Common myeloid progenitor, CD34-positive (primary cell): ENCODE measurements around the gene ZNF366.

ENCODE experiments used
- CTCF ChIA-PET: fragments of 350-600 bp; sonication (Branson Sonifier 250); formaldehyde crosslinking; loops from one replicate; lab custom pipeline; 2021; ENCODE audit warnings: antibody characterized with exemption; lab: Charles Lee
- POLR2A ChIA-PET: fragments of 350-600 bp; sonication (Branson Sonifier 250); formaldehyde crosslinking; loops from one replicate; lab custom pipeline; 2021; ENCODE audit warnings: antibody characterized with exemption; lab: Charles Lee
- DNase-seq, 3 donors: peaks; one replicate each; pipeline versions ENCODE4 v3.0.0 to v3.0.0-alpha.2; 2013
- H3K27ac ChIP-seq, 2 experiments: 1 replicate in 1 of 2; 2 replicates in 1 of 2; pipeline ENCODE4 v1.7.0; 2013; ENCODE audit warnings: inconsistent platforms in 2 of 2, low read length in 2 of 2, mild to moderate bottlenecking in 2 of 2, low read depth in 1 of 2, moderate library complexity in 1 of 2; ENCODE audit not compliant: severe bottlenecking in 2 of 2, insufficient read depth in 1 of 2, poor library complexity in 1 of 2
- H3K27me3 ChIP-seq, 5 experiments: replicated peaks in 2 of 5; 1 replicate in 3 of 5; 2 replicates in 2 of 5; pipeline versions ENCODE4 v1.6.1 to v1.7.0; 2013; ENCODE audit warnings: low read length in 4 of 5, mild to moderate bottlenecking in 2 of 5, moderate library complexity in 2 of 5, inconsistent platforms in 1 of 5; ENCODE audit not compliant: insufficient read depth in 5 of 5, control insufficient read depth in 4 of 5
- H3K36me3 ChIP-seq, 4 experiments: 1 replicate in 2 of 4; 2 replicates in 2 of 4; pipeline versions ENCODE4 v1.6.1 to v1.7.0; 2013; ENCODE audit warnings: low read length in 3 of 4, control low read depth in 1 of 4, mild to moderate bottlenecking in 1 of 4; ENCODE audit not compliant: control insufficient read depth in 4 of 4, insufficient read depth in 4 of 4
- H3K4me1 ChIP-seq, 4 experiments: 1 replicate in 3 of 4; 2 replicates in 1 of 4; pipeline versions ENCODE4 v1.6.1 to v1.7.1; 2013; ENCODE audit warnings: low read length in 3 of 4, mild to moderate bottlenecking in 3 of 4, control low read depth in 1 of 4, inconsistent platforms in 1 of 4, moderate library complexity in 1 of 4; ENCODE audit not compliant: control insufficient read depth in 4 of 4, insufficient read depth in 4 of 4; ENCODE audit errors: control extremely low read depth in 1 of 4
- H3K4me3 ChIP-seq, 7 experiments: 1 replicate in 4 of 7; 2 replicates in 3 of 7; pipeline versions ENCODE4 v1.5.1 to v1.7.0; 2013; ENCODE audit warnings: mild to moderate bottlenecking in 7 of 7, low read length in 6 of 7, moderate library complexity in 6 of 7, inconsistent platforms in 2 of 7, low read depth in 2 of 7, control low read depth in 1 of 7; ENCODE audit not compliant: insufficient read depth in 4 of 7, control insufficient read depth in 1 of 7; ENCODE audit errors: extremely low read depth in 1 of 7
- H3K9me3 ChIP-seq, 5 experiments: 1 replicate in 4 of 5; 2 replicates in 1 of 5; pipeline versions ENCODE4 v1.6.1 to v1.7.1; 2013; ENCODE audit warnings: low read length in 4 of 5, mild to moderate bottlenecking in 2 of 5, inconsistent platforms in 1 of 5, low read depth in 1 of 5, moderate library complexity in 1 of 5; ENCODE audit not compliant: control insufficient read depth in 4 of 5, insufficient read depth in 2 of 5; ENCODE audit errors: control extremely low read depth in 1 of 5
- WGBS: methylation state at CpG from one replicate; pipeline ENCODE4 v1.1.5; 2013; ENCODE audit not compliant: insufficient coverage; 5-methylcytosine and 5-hydroxymethylcytosine counted together

ZNF366 gene

DNA sequence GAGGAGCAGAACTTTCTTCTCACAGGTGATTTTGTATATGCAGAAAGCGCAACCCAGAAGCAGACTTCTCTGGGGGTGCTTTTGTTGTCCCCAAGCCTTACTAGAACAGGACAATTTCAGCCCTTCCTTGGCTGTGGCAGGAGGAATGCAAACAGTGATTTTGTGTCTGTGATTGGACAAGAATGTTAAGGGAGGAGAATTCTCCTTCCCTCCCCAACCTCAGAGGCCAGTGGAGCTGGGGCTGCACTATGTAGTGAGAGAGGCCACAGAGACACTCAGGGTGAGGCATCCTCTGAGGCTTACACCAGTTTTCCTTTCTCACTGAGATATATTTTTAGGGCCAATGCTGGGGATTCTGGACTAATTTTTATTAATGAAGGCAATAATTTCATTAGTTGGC lies 58.8 kb downstream of the ZNF366 start:
- peaks cover 0 to 10% (median 9%) of the 10 kb centered on the region in 4 experiments for H3K4me1 ChIP-seq
- no peaks in the 10 kb centered on the region for H3K9me3 ChIP-seq
- no peaks in the 10 kb centered on the region for H3K27me3 ChIP-seq
- 29% methylated on average over 1 of the region's 1 CpG for WGBS
- DNase-seq: no peak
- no peak overlapping the region for H3K27ac ChIP-seq
- ChIA-PET POLR2A (no interaction called here), CTCF (interaction anchor here (1.6 kb wide), 1 partner anchor 40 kb away, joined by 3 read pairs; no protein-coding TSS in a partner anchor)
- H3K36me3 ChIP-seq: no peaks in the 10 kb centered on the region
- H3K4me3 ChIP-seq: no peak overlapping the region

DNA sequence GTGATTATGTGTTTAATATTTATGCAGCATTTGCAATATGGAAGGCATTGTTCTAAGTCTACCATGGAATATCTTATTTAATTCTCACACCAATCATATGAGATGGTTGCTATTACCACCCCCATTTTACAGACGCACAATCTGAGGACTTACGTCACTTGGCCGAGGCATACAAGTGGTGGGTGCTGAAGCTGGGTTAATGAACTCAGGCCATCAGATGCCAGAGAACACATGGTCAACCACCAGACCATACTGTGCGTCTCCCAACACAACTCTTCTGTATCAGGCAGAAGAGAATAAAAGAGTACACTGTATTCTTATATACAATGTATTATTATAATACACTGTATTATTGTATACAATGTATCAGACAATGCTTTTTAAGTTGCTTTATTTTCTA lies 59.5 kb downstream of the ZNF366 start:
- 94% methylated on average over 3 of the region's 4 CpGs for WGBS
- ChIA-PET POLR2A (no interaction called here), CTCF (interaction anchor here (0.6 kb wide), 1 partner anchor 75 kb away, joined by 3 read pairs; no protein-coding TSS in a partner anchor)

DNA sequence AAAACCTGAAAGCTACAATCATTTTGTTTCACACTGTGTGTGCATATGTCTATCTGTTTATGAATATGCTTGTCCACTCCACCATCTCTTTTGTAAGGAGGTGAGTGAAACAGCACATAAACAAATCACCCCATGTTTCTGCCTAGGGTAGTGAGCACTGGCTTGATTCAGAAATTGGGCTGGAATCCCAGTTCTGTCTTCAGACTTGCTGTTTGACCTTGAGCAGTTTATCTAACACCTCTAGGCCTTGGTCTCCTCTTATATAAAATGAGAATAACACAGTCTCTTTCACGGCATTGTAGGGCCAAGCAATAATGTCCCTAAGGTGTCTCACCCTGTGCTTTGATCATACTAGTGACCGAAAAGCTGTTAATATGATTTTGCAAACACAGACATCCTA lies 61.2 kb downstream of the ZNF366 start:
- Histone ChIP-seq H3K4me1 (no peaks in the 10 kb centered on the region), H3K27me3 (no peaks in the 10 kb centered on the region), H3K27ac (no peak overlapping the region), H3K4me3 (no peak overlapping the region), H3K36me3 (no peaks in the 10 kb centered on the region), H3K9me3 (no peaks in the 10 kb centered on the region)
- DNase-seq: no peak
- ChIA-PET POLR2A (no interaction called here), CTCF (interaction anchor here (0.8 kb wide), 1 partner anchor 78 kb away, joined by 4 read pairs; no protein-coding TSS in a partner anchor)
- 69% methylated on average over 2 of the region's 2 CpGs for WGBS

More for the DNA sequence above, 59.5 kb downstream of the ZNF366 start:
- no peaks in the 10 kb centered on the region for H3K36me3 ChIP-seq
- H3K4me1 ChIP-seq: peaks cover 0 to 10% (median 9%) of the 10 kb centered on the region in 4 experiments
- no peaks in the 10 kb centered on the region for H3K9me3 ChIP-seq
- DNase-seq: no peak
- H3K27me3 ChIP-seq: no peaks in the 10 kb centered on the region
- no peak overlapping the region for H3K4me3 ChIP-seq
- no peak overlapping the region for H3K27ac ChIP-seq

DNA sequence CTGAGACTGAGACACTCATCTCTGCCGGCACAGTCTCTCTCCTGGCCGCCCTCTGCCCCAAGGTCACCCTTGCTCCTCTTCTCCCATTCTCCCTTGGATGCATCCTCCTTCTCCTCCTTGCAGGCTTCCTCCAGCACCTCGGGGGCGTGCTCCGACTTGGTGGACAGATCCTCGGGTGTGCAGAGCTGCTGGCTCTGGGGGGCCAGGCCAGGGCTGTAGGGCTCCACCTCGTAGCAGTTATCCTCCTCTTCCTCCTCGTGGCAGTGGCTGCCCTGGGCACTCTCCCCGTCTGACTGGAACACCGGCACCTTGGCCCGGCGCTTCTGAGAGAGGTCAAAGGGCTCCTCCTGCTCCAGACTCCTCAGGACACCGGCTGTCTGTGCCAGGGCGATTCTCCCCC lies 63.3 kb downstream of the ZNF366 start:
- H3K4me1 ChIP-seq: no peaks in the 10 kb centered on the region
- no peaks in the 10 kb centered on the region for H3K9me3 ChIP-seq
- POLR2A ChIA-PET: no interaction called here
- H3K27ac ChIP-seq: no peak overlapping the region
- H3K36me3 ChIP-seq: no peaks in the 10 kb centered on the region
- H3K4me3 ChIP-seq: no peak overlapping the region
- H3K27me3 ChIP-seq: no peaks in the 10 kb centered on the region
- CTCF ChIA-PET: no interaction called here
- 93% methylated on average over 9 of the region's 14 CpGs for WGBS
- DNase-seq: no peak

DNA sequence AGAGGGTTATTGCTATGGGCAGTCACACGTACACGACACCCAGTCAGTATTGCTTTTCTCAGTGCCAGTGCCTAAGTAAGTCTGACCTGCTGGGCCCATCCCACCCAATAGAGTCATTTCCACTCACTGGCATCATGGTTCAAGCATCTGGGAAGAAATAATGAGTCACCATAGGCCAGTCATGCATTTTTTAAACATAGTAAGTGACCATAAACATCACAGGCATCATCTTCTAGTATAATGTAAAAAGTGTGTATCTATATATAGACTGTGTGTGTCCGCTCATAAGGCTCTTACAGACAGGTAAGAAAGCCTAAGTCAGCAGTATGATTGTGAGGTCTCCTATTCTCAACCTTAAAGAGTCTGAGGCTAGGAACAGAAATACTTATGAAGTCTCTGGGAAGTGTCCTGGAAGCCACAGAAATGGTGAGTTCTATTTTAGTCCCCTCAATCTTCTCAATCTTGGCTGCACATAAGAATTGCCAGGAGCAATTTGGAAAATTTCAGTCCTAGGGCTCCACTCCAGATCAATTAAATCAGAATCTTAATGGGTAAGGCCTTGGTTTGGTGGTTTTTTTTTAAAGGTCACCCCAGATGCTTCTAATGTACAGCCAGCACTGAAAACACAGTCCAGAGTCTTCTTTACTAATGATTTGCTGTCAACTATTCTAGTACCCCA lies 65.2 kb downstream of the ZNF366 start:
- ChIA-PET POLR2A (no interaction called here), CTCF (interaction anchor here (1.2 to 1.3 kb wide), 2 partner anchors 8 to 78 kb away, joined by 3 read pairs; no protein-coding TSS in a partner anchor)
- no peaks in the 10 kb centered on the region for H3K27me3 ChIP-seq
- H3K9me3 ChIP-seq: no peaks in the 10 kb centered on the region
- H3K4me3 ChIP-seq: no peak overlapping the region
- no peak for DNase-seq
- WGBS: 100% methylated on average over 2 of the region's 3 CpGs
- no peaks in the 10 kb centered on the region for H3K4me1 ChIP-seq
- H3K36me3 ChIP-seq: no peaks in the 10 kb centered on the region
- H3K27ac ChIP-seq: no peak overlapping the region

DNA sequence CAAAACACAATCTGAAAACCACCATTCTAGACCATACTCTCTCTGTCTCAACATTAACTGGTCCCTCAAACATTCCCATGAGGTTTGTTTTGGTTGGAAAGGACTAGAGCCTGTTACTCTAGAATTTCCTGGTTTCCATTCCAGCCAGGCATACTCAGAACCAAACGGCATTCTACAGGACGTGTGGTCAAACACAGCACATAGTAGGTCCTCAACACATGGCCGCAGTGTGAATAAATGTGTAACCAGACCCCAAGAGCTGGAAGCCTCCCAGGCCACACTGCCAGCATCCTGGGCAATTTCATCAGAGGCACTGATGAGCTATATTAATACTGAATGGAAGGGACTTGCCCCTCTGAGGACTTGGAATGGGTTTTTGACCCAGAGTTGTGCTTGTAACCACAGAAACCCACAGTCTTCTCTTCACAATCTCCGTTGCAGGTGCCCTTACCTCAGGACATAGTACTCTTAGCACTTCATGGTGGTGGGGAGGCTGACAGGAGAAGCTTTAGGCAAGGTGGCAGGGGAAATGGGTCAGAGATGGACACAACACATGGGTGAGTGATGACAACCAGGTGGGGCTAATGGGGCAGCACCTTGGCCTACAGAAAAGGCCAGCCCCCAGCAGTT lies 66.0 kb downstream of the ZNF366 start:
- Histone ChIP-seq H3K4me3 (no peak overlapping the region), H3K9me3 (no peaks in the 10 kb centered on the region), H3K36me3 (no peaks in the 10 kb centered on the region), H3K27ac (no peak overlapping the region), H3K4me1 (no peaks in the 10 kb centered on the region), H3K27me3 (no peaks in the 10 kb centered on the region)
- no peak for DNase-seq
- ChIA-PET CTCF (no interaction called here), POLR2A (no interaction called here)
- 96% methylated on average over 4 of the region's 4 CpGs for WGBS

DNA sequence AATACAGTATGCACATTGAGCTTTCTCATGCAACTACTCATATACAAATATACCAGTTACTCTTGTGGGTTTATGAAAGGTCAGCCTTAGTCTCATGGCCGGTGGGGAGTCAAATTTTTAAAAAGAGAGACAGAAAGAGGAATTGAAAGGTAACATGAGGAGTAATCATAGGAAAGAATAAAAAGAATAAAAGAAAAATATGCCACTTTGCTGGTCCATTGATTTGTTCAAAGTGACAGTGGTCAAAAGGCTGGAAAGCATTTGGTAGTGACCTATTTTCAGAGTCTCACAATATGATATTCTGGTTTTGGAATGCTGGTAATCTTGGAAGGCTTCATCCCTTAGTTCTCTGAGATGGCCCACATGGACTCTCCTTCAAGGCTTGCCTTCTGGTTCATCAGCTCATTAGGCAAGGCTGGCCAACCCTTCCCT lies 67.0 kb downstream of the ZNF366 start:
- DNase-seq: no peak
- Histone ChIP-seq H3K27me3 (no peaks in the 10 kb centered on the region), H3K36me3 (no peaks in the 10 kb centered on the region), H3K27ac (no peak overlapping the region), H3K9me3 (peaks cover 0 to 2% (median 0%) of the 10 kb centered on the region in 5 experiments), H3K4me1 (no peaks in the 10 kb centered on the region), H3K4me3 (no peak overlapping the region)
- 100% methylated on average over 1 of the region's 1 CpG for WGBS
- CTCF ChIA-PET: interaction anchor here (0.8 kb wide), 1 partner anchor 78 kb away, joined by 3 read pairs; no protein-coding TSS in a partner anchor
- POLR2A ChIA-PET: no interaction called here
